GM20000 (cell line): ENCODE measurements around the gene GBGT1.

Experiments
- DNase-seq: peaks from one replicate; pipeline ENCODE4 v3.0.0; 2012; ENCODE audit warnings: low spot score
- TF ChIP-seq, protein P1 (sequence below): IDR thresholded peaks from 2 replicates; pipeline ENCODE4 v1.5.1; 2012; ENCODE audit warnings: mild to moderate bottlenecking, control low read depth; ENCODE audit errors: extremely low read depth, missing control alignments

Gene GBGT1

DNA sequence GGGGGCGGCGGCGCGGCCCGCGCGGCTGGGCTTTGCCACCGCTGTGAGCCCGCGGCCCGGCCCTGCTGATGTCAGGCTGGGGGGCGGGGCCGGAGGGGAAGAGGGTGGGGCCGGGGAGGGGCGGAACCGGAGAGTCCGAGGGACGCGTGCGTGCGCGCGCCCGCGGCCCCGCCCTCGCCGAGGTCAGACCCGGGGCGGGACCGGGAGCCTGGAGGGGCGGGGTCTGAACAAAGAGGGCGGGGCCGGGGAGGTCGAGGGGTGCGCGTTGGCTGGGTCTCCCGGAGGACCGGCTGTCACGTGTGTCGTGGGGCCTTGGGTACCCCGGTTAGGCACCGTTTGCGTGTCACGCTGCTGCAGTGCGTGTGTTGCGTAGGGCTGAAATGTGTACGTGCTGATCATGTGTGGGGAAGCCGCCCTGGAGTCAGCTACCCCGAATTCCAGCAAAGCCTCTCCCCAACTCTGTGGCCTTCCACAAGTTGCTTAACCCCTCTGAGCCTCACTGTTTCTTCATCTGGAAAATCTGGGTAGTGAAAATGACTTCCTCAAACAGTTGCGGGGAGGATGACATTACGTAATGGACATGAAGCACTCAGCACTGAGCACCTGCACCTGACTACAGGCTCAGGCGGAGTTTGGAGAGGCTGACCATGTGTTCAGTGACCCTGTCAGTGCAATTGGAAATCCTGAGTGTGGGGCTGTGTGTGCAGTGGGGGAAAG lies 42.4 kb downstream of the GBGT1 start, which contains the start of gene RALGDS:
RALGDS (minus strand) TSS at position 43 of the 717 bp plus-strand sequence. CDS start 86 bp downstream, outside the sequence.
- TF ChIP-seq, protein P1, sequence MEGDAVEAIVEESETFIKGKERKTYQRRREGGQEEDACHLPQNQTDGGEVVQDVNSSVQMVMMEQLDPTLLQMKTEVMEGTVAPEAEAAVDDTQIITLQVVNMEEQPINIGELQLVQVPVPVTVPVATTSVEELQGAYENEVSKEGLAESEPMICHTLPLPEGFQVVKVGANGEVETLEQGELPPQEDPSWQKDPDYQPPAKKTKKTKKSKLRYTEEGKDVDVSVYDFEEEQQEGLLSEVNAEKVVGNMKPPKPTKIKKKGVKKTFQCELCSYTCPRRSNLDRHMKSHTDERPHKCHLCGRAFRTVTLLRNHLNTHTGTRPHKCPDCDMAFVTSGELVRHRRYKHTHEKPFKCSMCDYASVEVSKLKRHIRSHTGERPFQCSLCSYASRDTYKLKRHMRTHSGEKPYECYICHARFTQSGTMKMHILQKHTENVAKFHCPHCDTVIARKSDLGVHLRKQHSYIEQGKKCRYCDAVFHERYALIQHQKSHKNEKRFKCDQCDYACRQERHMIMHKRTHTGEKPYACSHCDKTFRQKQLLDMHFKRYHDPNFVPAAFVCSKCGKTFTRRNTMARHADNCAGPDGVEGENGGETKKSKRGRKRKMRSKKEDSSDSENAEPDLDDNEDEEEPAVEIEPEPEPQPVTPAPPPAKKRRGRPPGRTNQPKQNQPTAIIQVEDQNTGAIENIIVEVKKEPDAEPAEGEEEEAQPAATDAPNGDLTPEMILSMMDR, result no peak
- DNase-seq, result peak; percentile 99

DNA sequence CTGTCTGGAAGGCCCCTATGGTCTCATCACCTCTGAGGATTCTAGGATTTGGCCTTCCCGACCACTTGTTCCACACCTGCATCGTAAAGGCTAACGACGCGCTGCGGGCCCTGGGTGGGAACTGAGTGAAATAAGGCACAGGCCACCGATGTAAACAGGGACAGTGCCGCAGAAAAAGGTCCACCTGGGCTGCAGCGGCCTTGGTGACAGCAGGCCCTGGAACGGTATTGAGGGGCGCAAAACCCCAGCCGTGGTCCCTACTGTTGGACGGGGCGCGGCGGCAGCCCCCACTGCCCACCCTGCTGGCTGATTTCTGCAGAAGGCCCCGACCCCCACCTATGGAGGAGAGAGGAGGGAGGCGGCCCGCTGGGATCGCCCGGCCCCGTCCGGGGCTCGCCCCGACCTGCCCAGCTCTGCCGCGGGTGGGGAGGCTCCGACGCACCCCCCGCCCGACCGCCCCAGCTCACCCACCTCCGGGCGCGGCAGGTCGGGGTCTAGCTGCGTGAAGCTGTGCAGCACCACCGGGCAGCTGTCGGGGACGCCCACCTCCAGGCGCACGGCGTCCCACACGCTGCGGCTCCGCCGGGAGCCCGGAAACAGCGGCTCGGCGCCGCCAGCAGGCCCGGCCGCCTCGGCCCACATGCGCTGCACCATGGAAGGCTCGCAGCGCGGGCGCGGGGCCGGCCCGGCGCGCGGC lies 43.1 kb downstream of the GBGT1 start:
- no peak for DNase-seq
- TF ChIP-seq, protein P1, result no peak

DNA sequence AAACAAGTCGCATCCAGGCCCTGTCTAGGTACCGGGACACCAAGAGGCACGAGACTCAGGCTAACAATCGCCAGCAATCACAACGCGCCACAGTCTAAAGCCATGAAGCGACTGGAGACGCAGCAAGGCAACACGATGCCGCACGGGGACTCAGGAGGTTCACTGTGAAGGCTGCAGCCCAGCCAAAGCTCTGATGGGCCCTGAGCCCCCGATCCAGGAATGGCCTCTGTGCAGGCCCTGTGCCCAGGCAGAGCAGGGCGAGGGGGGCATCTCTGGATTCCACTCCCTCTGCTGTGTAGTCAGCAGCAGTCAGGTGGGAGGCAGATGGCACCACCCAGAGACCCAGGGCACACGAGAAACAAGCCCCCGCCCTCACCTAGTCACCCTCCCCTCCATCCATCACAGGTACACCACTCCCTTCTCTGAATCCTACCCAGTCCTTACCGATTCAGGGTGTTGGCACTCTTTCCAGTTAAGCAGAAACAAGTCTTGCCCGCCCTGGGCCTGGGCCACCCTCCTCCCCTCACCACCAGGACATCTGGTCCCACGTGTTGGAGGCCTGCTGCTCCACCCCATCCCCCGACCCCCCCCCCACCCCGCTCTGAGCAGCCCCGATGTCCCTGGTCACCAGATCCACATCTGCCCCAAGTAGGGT lies 43.7 kb downstream of the GBGT1 start:
- no peak for DNase-seq
- TF ChIP-seq, protein P1, result no peak

DNA sequence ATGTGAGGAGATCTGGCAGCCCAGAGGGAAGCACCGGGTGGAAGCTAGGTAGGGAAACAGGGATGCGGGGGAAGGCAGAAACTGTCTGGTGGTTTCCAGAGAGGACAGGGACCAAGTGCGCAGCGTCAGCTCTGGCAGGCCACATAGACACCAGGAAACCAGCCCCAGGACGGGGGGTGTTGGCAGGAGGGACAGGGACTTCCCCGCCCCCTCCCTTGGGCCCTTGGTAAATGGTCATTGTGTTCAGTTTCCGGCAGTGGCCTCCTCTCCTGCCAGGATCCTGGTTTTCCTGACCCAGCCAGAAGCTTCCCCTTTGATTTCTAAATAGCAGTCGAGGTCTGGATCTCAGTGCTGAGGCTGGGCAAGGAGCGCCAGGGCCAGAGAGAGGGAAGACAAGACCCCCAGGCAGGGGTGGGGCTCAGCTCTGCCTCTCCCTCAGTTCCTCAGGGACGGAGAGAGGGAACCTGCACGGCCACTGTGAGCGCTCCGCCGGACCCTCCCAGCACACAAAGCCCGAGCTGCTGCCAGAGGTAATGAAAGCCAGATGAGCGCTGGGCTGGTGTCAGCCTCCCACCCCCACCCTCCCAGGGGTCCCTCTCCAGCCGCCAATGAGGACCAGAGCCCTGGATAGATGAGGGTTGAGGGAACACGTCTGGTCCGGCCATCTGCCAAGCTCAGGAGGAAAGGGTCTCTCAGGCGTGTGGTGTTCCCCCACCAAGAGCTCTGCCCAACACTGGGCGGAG lies 44.4 kb downstream of the GBGT1 start:
- no peak for DNase-seq
- TF ChIP-seq, protein P1, result no peak

DNA sequence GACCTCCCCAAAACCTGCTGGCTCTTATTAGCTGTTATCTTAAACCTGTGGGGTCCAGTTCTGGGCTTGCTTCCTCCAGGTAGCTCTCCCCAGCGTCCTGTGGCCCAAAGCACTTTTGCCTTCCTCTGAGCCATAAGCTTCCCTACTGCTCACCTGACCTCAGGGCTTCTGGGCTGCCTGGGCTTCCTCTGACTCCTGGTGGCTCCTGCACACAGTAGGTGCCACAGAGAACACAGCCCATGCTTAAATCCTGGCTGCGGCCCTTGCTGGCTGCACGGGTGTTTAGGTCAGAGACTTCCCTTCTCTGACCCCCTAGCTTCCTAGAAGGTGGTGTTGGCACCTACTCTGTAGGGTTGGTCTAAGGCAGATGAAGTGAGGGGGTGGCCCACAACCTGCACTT lies 45.1 kb downstream of the GBGT1 start:
- DNase-seq, result no peak
- TF ChIP-seq, protein P1, result no peak

DNA sequence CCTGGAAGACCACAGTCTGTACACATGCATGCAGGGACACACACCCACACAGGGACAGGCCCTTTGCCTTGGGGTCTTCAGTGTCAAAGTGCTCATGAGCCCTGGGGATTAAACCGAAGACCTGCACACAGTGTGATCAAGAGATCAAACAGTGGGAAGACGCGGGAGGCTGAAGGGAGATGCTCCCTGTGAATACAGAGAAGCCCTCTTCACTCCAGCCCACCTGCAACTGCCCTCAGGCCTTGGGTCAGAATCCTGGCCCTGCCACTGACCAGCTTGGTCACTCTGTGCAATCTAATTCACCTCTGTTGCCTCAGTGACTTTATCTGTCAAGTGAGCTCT lies 45.6 kb downstream of the GBGT1 start:
- DNase-seq, result no peak
- TF ChIP-seq, protein P1, result no peak
